HG02840 (cell line): ENCODE measurements around the gene S100A9.
"Not testable (repeated sequence)": the region's sequence is repeated elsewhere in the genome, so short reads cannot be mapped to it uniquely, and the experiment has no call there.

Experiments used
- ATAC-seq: cut with Tn5 transposase; IDR thresholded peaks from one replicate; pipeline ENCODE4 v1.9.1; 2021; ENCODE audit warnings: mild to moderate bottlenecking, moderate library complexity, moderate number of reproducible peaks; ENCODE audit not compliant: unreplicated experiment, low FRiP score

Gene S100A9

GRCh38 chr1:153357853-153358690 lies at the start of gene S100A9:
Gene S100A9, plus strand, starts transcription at chr1:153357854. Its CDS starts 430 bp downstream, at chr1:153358284.
- ATAC-seq: no peak

- no peak for ATAC-seq
Observed at GRCh38 chr1:153308540-153308939, 49.1 kb upstream of the S100A9 start.

- ATAC-seq: no peak
Observed at GRCh38 chr1:153309441-153309840, 48.2 kb upstream of the S100A9 start.

- ATAC-seq: no peak
Observed at GRCh38 chr1:153310526-153310925, 47.1 kb upstream of the S100A9 start.

- no peak for ATAC-seq
Observed at GRCh38 chr1:153312570-153313186, 45.0 kb upstream of the S100A9 start, which contains the start of gene PGLYRP3. Gene PGLYRP3, minus strand, starts transcription at chr1:153312952. Its CDS starts 2,287 bp downstream, at chr1:153310665.

GRCh38 chr1:153313288-153313687 lies 44.4 kb upstream of the S100A9 start:
- no peak for ATAC-seq

- ATAC-seq: not testable (repeated sequence)
Observed at GRCh38 chr1:153314388-153314787, 43.3 kb upstream of the S100A9 start.

- not testable (repeated sequence) for ATAC-seq
Observed at GRCh38 chr1:153316013-153316412, 41.6 kb upstream of the S100A9 start.

GRCh38 chr1:153318145-153318544 lies 39.5 kb upstream of the S100A9 start:
- not testable (repeated sequence) for ATAC-seq

- no peak for ATAC-seq
Observed at GRCh38 chr1:153322568-153322967, 35.1 kb upstream of the S100A9 start.

GRCh38 chr1:153324912-153325311 lies 32.7 kb upstream of the S100A9 start:
- no peak for ATAC-seq

GRCh38 chr1:153333902-153334301 lies 23.8 kb upstream of the S100A9 start:
- ATAC-seq: no peak

- no peak for ATAC-seq
Observed at GRCh38 chr1:153336650-153337049, 21.0 kb upstream of the S100A9 start.

GRCh38 chr1:153337980-153338853 lies 19.4 kb upstream of the S100A9 start:
- ATAC-seq: no peak

GRCh38 chr1:153339802-153340201 lies 17.9 kb upstream of the S100A9 start:
- ATAC-seq: no peak

GRCh38 chr1:153340356-153340755 lies 17.3 kb upstream of the S100A9 start:
- no peak for ATAC-seq

- ATAC-seq: no peak
Observed at GRCh38 chr1:153341431-153341934, 16.2 kb upstream of the S100A9 start.

GRCh38 chr1:153342178-153342577 lies 15.5 kb upstream of the S100A9 start:
- ATAC-seq: no peak

- no peak for ATAC-seq
Observed at GRCh38 chr1:153343040-153343681, 14.5 kb upstream of the S100A9 start.
